HG02970 (cell line): ENCODE measurements around the gene RIPPLY2.
"Not testable (repeated sequence)": the region's sequence is repeated elsewhere in the genome, so short reads cannot be mapped to it uniquely, and the experiment has no call there.

ENCODE experiments used
- ATAC-seq: cut with Tn5 transposase; IDR thresholded peaks from one replicate; pipeline ENCODE4 v1.9.1; 2021; ENCODE audit warnings: mild to moderate bottlenecking, moderate library complexity, moderate number of reproducible peaks; ENCODE audit not compliant: unreplicated experiment, low FRiP score

The RIPPLY2 gene

DNA sequence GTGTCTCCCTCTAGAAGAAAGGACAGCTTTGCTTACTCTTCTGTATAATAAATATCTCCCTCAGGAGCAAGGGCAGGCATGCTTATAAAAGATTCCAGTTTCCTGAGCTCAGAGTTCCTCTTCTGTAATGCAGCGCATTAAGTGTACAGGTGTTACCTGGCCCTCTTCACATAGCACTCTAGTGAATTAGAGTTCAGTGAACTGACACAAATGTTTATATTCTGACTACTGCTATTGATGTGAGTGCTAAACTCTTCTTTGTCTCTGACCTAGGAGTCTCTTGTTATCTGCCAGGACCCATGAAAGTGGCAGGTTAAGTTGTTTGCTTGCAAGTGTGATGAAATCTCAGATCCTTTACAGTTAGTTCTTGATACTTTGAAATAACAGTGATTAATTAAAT is 39.9 kb downstream of the RIPPLY2 start:
- ATAC-seq, result no peak

DNA sequence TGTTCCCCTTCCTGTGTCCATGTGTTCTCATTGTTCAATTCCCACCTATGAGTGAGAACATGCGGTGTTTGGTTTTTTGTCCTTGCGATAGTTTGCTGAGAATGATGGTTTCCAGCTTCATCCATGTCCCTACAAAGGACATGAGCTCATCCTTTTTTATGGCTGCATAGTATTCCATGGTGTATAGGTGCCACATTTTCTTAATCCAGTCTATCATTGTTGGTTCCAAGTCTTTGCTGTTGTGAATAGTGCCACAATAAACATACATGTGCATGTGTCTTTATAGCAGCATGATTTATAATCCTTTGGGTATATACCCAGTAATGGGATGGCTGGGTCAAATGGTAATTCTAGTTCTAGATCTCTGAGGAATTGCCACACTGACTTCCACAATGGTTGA is 43.9 kb downstream of the RIPPLY2 start:
- not testable (repeated sequence) for ATAC-seq

DNA sequence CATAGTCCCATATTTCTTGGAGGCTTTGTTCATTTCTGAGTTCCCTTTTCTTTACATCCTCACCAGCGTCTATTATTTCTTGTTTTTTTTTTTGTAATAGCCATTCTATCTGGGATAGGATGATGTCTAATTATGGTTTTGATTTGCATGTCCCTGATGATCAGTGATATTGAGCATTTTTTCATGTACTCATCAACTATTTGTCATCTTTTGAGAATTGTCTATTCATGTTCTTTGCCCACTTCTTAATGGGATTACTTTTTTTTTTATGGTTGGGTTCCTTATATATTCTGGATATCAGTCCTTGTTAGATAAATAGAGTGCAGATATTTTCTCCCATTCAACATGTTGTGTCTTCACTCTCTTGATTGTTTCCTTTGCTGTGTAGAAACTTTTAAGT is 48.5 kb downstream of the RIPPLY2 start:
- no peak for ATAC-seq

DNA sequence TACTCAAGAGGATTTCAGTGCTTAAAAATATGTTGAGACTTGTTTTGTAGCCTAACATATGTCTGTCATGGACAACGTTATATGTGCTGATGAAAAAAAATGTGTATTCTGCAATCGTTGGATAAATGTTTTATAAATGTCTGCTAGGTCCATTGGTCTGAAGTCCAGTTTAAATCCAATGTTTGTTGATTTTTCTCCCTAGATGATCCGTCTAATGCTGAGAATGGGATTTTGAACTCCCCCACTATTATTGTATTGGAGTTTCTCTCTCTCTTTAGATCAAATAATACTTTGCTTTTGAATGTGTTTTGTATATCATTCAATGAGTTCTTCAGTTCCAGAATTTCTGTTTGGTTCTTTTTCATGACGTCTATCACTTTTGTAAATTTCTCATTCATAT is 51.2 kb downstream of the RIPPLY2 start:
- no peak for ATAC-seq

DNA sequence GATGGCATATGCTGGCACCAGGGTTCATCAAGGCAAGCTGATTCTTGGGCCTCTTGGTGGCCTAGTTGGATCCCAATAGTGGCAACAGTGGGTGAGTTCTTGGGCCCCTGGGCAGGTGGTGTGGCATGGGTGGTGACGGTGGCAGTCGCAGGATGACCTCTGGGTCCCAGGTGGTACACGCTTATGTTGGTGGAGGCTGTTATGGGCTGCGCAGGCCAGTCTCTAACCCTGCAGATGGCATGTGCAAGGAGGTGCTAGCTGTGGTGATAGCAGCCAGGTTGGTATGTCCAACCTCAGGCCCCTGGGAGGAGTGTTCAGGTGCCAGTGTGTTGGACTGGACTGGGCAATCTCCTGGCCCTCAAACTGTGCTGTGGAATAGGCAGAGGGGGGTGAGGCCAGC is 52.5 kb downstream of the RIPPLY2 start:
- ATAC-seq, result no peak
